ENCODE data around the gene BCAS4.

GRCh38 chr20:50783903-50784302 is 11.0 kb upstream of the BCAS4 start:
- no peak for TF ChIP-seq POLR2A (IDR thresholded peaks at IDR 0.05; ENCODE audit: low read depth, low read length)
- no peak for TF ChIP-seq POU2F2 (IDR thresholded peaks at IDR 0.05; ENCODE audit: low read depth, low read length)
- TF ChIP-seq TAF1 (IDR thresholded peaks at IDR 0.05; ENCODE audit: low read depth, low read length) = no peak
